ENCODE results near the gene TCERG1L.

DNA sequence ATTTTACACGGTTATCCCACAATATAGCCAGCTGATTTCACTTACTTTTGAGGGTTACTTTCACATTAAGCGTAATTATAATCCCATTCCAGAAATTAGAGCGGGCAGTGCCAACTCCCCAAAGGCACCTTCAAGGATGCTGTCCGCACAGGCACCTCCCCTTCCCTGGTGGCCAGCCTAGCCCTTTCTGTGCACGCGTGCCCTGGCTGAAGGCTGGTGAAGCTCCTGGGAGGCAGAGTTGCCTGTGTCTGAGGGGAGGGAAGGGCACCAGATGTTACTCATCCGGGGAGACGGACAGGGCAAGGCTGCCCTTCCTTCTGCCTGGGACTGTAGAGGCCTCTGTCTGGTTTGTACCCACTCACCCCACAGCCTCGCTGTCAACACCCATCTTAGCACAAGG lies 198.4 kb downstream of the TCERG1L start:
- TF ChIP-seq, protein P1, sequence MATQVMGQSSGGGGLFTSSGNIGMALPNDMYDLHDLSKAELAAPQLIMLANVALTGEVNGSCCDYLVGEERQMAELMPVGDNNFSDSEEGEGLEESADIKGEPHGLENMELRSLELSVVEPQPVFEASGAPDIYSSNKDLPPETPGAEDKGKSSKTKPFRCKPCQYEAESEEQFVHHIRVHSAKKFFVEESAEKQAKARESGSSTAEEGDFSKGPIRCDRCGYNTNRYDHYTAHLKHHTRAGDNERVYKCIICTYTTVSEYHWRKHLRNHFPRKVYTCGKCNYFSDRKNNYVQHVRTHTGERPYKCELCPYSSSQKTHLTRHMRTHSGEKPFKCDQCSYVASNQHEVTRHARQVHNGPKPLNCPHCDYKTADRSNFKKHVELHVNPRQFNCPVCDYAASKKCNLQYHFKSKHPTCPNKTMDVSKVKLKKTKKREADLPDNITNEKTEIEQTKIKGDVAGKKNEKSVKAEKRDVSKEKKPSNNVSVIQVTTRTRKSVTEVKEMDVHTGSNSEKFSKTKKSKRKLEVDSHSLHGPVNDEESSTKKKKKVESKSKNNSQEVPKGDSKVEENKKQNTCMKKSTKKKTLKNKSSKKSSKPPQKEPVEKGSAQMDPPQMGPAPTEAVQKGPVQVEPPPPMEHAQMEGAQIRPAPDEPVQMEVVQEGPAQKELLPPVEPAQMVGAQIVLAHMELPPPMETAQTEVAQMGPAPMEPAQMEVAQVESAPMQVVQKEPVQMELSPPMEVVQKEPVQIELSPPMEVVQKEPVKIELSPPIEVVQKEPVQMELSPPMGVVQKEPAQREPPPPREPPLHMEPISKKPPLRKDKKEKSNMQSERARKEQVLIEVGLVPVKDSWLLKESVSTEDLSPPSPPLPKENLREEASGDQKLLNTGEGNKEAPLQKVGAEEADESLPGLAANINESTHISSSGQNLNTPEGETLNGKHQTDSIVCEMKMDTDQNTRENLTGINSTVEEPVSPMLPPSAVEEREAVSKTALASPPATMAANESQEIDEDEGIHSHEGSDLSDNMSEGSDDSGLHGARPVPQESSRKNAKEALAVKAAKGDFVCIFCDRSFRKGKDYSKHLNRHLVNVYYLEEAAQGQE (IDR thresholded peaks at IDR 0.05; ENCODE audit: insufficient replicate concordance, low read depth), result no peak
- no peak for TF ChIP-seq POLR2AphosphoS5 (IDR thresholded peaks at IDR 0.05; ENCODE audit: low read depth)
